Activated CD4-positive, alpha-beta T cell treated with anti-CD3 and anti-CD28 coated beads, Interleukin-10, Interleukin-2, amounts not matched to agents 100 ng/mL and 50 ng/mL, durations not matched to agents 16 hours and 8 hours (primary cell): ENCODE data around the gene ENHO.

Experiments
- DNase-seq: peaks from one replicate; pipeline ENCODE4 v3.0.0-alpha.2; 2020

The ENHO gene

DNA sequence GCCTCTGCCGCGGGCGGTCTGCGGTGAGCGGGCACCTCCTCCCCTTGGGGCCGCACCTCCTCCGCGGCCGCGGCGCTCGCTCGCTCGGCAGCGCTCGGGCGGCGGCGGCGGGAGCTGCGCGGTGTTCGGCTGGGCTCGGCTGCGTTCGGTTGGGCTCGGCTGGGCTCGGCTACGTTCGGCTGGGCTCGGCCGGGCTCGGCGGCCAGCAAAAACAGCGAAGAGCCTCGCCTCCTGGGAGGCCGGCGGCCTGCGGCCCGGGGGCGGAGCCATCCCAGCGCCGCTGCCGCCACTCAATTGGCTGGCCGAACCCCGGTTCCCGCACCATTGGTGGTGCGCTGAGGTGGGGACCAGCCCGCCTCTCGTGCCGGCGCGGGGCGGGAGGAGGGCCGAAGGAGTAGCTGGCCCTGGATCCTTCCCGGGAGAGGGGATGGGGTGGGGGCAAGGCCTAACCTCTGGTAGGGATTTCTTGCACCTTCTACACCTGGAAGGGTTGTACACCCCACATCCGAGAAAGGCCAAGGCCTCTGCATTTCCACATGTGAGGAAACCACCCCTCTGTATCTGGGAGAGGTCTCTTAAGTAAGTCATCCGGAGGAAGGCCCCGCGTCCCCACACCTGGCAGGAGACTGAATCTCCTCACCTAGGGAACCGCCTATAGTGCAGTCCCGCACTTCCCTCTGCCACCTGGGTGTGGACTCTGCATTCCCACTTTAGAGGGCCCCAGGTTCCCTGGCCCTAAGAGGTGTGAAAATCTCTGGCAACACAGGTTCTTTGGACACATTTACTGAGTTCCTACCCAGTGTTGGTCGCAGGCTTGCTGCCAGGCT lies at the start of gene ENHO:
Gene ENHO (minus strand): TSS at position 20 of the 827 bp plus-strand sequence. CDS start 1,295 bp downstream, outside the sequence.
- peak; percentile 92 for DNase-seq

DNA sequence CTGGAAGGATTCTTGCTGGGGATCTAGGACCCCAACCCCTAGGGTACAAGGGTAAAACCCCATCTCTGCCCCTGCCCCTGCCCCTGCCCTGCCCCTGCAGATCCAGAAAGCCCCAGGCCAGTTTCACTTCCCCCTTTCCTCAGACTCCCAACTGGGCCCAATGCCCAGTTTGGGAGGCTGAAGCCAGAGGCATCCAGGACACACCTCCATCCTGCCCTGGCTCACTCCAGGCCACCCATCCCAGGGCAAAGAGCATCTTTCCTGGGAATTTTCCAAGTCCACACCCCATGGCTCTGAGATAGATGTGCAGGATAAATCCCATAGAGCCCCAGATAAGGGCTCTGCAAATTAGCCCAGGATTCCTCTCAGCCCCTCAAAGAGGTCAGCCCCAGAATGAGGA lies 49.3 kb upstream of the ENHO start:
- DNase-seq, result no peak

DNA sequence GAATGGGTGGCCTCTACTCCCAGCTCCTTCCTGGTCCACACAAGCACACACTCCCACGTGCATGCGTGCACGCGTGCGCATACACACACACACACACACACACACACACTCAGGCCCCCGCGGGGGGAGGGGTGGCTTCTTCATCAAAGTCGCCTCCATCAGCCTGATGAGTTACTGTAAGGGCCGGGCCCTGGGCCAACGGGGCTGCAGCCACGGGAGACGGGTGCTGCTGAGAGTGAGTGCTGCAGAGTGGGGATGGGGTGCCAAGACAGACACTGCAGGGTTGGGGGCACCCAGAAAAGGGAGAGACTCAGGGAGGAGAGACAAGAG lies 48.7 kb upstream of the ENHO start:
- no peak for DNase-seq

DNA sequence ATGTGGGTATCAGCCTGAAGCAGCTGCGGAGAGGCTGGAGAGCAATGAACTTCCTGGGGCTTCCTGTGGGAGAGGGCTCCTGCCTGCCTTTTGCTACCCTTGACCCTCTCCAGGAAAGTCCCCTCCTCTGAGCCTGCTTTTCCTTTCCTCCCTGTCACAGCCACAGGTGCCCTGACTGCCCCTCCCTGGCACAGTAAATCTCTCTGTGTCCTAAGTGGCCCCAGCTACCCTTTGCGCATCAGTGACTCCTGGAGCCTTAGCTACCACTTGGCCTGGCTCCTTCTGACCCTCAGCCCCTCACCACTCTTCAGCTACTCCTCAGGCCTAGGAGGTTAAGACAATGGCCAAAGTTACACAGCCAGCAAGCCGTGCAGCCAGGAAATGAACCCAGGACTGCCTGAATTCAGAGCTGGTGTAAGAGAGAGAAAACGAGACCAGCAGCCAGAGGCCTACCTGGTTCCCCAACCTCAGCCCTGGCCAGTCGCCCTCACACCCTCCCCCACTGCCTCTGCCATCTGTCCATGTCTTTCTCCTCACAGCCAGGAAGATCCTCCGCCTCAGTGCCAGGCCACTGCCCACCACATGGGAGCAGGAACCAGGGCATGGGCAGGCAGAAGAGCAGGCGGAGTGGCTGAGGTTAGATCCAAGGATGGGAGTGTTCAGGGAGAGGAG lies 48.2 kb upstream of the ENHO start:
- DNase-seq, result no peak

DNA sequence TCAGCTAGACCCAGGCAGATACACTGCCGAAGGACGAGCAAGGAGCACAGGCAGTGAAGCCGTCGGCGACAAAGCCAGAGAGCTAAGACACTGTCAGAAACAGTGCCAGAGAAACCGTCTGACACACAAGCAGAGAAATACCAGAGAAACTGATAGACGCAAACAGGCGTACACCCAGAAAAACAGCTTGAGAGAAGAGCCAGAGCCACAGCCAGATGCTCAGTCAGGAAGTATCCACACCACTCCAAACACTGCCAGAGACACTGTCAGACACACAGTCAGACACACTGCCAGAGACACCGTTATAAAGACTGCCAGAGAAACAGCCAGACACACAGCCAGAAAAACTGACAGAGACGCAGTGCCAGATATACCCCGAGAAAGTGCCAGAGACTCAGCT lies 47.6 kb upstream of the ENHO start:
- DNase-seq, result no peak

DNA sequence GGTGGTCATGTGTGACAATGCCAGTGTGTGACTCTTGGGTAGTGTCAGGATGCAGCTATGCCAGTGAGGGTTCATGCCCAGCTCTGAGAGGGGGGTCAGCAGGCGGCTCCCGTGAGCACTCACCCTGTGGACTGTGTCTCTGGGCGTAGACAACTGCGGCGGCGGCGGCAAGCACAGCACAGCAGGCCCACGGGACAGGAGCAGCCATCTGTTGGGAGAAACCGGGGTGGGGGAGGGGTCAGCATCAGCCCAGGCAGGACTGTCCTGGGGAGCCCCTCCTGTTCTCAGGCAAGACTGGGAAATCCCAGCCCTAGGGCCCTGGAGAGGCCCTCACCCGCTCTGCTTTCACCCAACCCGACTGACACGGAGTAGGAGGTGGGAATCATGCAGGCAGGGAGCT lies 46.0 kb upstream of the ENHO start:
- DNase-seq, result no peak

DNA sequence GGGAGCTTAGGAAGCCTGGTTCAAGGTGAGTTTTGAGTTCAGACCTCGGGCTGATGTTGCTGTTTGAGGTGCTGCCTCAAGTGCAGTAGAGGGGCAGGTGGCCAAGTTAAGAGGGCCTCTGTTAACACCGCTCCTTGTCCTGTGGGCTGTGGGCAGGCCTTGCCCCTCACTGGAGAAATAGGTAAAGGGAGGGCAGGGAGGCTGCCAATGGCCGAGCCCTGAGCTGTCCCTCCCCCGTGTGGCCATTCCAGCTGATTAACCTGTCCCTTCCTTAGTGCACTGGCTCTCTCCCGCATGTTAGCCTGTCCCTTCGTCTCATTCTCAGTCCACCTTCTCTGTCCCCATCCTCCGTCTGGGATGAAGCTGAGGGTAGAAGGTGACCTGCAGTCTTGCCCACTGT lies 45.3 kb upstream of the ENHO start:
- DNase-seq, result no peak

DNA sequence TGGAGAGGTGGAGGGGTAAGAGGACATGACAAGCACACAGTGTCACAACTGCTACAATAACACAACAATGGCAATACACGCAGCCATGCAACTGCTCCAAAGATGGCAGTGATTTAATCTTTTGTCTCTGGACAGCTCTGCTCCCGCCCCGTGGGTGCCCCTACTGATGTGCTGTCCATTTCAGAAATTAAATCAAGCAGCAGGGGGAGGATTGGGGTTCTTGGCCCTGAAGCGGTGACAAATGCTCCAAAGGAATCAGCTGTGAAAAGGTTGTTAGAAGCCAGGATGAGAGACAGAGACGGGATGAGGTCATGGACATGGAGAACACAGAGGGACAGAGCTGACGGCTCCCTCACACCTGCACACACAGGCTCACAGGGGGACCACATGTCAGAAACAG lies 44.2 kb upstream of the ENHO start:
- no peak for DNase-seq

DNA sequence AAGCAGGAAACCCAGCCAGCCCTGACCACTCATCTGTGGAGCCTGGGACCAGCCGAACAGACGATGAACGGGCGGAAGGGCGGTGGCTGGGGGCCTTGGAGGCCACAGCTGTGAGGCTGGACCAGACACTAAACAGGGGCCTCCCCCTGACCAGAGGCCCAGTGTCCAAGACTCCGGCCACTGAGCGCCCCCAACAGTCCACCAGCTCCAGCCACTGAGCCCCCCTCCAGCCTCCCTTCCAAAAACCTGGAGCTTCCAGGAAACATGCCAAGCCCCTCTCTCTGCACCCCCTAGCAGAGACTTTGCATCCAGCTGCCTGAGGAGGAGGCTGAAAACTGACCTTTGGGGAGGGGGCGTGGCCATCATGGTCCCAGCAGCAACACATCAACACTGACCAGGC lies 43.5 kb upstream of the ENHO start:
- DNase-seq, result no peak

DNA sequence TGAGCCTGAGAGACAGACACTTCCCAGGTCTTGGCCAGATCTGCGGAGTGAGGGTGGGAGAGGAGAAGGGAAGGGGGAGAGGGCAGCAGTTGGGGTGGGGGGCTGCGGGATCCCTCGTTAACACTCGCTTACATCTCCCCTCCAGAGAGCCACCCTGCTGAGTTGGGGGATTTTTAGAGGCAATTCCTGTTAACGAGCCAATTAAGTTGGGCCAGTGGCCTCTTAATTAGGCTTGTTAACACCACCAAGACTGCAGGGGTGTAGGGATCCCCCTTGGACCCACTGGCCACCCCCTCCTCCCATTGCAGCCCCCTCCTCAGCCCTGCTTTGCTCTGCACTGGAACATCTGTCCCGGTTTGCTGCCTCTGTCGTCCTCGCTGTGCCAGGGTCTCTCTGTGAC lies 43.1 kb upstream of the ENHO start:
- DNase-seq, result no peak

DNA sequence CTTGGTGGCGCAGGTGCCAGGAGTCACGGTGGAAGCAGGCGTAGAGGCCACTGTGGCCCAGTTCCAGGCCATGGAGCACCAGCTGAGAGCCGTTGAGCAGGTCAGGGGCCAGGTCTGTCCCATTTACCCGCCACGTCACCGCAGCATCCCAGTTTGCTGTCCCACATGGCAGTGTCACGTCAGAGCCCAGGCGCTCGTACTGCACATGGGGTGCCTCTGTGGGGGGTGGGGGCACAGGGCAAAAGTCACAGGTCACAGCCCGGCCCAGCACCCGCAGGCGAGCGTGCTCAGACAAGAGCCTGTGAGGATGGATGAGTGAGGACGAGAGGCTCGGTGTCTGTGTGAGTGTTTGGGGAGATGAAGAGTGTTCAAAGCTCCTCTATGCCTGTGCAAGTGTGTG lies 41.8 kb upstream of the ENHO start:
- no peak for DNase-seq

DNA sequence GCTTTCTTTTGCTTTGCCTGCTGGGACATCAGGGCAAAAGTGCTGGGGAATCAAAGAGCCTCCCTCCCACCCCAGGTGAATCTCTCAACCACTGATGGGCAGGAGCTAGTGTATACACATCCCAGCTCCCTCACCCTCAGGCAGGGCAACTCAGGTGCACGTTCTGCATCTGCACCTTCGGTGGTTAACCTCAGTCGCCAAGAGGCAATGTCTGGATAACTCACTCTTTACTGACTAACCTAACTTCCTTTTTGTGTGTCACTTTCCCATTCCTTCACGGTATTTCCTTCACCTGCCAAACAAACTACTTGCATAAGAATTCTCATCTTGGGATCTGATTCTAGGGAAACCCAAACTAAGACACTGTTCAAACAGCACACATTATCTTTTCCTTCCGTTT lies 40.5 kb upstream of the ENHO start:
- no peak for DNase-seq

DNA sequence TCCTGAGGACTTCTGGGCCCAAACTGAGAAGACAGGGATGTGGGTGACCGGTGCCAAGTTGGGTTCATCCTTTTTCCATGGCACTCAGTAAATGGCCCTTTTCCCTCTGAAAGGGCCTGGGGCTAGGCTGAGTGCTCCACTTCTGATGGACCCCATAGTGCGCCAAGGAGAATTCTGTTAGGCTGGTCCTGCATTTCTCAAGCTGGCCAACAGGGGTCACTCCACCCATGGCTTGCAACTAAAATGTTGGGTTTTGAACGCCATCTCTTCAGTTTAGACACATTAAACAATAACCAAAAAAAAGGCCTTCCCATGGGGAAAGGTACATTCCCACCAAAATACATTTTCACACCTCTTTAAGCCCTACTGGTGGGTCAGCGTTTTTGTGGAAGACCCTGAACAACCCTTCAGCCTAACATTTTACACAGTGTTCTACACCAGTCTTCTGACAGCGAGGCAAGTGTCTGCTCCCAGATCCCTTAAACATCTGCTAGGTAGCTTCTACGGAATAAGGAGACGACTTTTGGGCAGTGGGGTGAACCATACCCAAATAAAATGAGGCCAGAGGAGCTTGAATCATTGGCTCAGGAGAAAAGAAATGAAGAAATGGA lies 39.5 kb upstream of the ENHO start:
- peak; percentile 28 for DNase-seq

DNA sequence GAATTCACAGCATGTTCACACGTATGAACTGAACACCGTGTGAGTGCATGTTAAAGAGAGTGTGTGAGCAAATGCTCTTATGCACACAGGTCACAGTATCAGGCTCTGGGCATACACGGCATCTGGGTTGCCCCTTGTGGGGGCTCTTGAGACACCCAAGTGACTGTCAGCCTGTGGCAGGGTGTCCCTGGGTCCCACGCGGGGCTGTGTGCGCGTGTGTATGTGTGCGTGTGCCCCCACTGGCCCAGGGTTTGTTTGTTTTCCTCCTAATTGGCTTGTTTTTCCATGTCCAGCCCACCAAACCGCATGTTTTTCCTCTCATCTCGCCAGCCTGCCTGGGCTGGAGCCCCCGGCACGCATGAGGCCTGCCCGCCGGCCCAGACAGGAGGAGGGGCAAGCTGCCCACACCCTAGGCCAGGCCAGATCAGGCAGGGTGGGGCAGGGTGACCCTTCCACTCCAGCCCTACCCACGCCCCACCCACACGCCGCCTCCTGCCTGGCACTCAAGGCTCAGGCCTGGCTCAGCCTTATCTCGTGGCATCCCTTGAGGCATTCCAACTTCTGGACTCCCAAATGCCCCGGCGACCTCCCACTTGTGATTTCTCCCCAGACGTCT lies 37.9 kb upstream of the ENHO start:
- no peak for DNase-seq

DNA sequence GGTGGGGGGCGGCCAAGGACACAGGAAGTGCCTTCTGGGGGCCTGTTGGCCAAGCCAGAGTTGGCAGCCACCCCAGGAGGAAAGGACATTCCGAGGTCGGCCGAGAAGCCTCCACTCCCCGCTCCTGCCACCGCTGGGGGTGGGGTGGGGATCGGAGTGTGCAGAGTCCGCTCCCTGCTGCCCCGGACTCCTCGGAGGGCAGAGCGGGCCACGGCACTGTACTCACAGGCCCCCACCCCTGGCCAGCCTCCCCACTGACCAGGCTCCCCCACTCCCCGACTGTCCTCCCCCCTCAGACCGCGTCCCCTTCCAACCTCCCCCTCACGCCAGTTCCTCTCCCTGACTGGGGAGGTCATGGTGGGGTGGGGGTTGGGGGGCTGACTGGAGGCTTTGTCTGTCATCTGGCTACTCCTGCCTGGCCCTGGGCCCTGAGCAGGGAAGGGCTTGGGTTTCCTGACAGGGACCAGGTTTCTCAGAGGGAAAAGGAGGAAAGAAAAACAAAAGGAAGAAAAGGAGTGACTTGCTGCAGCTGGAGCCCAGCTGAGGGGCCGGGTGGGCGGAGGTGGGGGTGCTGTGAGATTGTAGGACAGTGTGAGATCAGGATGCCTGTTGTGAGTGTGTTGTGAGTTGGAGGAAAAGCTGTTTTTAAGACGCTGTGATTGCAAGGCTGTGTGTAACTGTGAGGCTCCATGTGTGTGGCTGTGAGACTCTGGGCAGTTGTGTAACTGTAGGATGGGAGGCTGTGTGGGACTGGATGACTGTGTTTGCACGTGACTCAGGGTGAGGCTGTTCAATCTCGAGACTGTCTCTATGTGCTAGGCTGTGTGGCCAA lies 37.0 kb upstream of the ENHO start:
- DNase-seq, result no peak

DNA sequence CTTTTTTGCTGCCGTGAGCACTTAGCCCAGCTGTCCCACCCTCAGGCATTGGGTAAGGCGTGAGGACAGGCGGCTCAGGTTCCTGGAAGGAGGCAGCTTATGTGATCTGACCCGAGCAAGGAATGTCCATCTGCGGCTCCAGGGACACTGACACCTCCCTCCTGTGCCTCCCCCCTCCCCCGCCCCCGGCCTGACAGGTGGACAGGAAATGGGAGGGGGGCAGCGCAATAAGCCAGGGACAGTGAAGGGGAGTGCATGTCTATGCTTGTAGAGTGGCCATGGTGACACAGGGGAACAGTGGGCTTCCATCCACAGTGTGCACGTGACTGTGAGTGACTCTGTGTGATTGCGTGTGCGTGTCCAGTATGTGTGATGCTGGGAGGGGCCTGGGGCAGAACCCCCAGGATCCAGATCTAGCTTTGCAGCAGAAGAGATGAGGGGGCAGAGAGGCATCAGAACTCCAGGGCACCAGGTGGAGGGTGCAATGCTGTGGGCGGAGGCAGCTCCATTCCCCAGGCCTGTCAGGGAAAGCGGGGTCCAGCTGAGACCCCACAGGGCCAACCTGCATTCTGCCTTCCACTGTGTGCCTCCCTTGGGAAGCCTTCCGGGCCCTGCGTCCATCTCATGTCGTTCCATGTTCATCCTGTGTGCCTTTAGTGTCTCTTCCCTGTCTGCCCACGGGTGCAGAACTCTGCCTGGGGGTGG lies 36.3 kb upstream of the ENHO start:
- no peak for DNase-seq

DNA sequence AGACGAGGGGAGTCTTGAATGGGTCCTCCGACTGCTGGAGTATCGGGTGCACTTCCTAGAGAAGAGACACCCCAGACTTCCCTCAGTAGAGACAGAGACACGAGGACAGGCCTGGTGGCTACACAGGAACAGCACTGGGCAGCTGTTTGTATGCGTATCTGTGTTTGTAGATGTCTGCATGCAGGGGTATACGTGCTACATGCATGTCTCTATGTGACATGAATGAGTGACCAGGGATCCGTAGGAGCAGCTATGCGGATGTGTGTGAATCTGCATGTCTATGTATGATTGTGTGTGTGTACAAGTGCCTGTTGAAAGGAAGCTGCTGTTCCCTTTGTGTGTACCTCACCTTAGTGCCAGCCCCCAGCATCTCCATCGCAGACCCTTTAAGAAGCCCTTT lies 35.6 kb upstream of the ENHO start:
- no peak for DNase-seq

DNA sequence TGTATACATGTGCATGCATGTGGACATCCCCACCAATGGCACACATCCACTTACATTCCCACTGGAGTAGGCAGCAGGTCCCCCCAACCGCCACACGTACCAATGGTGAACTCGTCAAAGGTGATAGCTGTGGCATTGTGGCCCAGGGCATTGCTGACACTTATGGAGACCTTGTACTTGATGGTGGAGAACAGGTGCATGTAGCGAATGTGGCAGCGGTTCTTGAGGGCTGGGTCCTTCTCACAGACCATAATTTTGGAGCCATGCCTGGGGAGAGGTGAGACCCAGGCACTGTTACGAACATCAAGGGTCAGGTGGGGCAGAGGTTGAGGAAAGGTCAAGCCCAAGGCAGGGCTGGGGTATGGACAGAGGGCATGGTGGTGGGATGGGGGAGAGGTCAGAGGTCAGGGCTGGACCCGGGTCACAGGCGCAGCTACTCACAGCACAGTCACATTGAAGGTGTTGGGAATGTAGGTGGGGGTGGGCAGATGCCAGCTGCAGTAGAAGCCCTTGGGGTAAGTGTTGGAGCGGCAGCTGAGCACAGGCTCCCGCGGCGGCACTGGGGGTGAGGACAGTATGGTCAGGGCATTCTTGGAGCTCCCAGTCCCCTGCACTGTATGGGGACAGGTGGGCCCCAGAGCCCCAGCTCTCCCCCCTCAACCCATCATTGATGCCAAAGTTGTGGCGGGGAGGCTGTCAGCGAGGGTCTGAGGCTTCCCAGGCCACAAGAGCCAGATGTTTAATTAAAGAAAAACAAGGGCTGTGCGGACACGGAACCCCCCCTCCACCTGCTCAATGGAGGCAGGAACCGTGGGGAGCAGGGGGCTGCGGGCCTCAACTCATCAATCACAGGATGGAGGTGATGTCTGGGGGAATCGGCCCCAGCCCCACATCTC lies 34.9 kb upstream of the ENHO start:
- DNase-seq, result no peak

DNA sequence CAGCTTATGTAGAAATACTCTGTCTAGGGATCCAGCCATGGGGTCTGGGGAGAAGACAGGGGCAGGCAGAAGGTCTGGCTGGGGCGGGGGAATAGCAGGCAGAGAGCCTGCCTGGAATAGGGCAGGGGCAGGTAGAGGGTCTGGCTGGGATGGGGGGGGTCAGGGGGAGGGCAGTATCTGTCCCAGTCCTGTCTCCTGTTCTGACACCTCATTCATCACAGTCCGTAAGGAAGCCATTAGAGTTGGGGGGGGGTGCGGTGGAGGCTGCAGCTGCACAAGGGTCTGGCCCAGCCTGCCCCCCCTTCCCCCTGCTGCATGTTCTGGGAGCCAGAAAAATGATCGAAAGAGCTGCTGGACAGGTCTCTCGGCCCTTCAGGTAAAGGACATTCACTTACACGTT lies 34.2 kb upstream of the ENHO start:
- DNase-seq, result no peak

DNA sequence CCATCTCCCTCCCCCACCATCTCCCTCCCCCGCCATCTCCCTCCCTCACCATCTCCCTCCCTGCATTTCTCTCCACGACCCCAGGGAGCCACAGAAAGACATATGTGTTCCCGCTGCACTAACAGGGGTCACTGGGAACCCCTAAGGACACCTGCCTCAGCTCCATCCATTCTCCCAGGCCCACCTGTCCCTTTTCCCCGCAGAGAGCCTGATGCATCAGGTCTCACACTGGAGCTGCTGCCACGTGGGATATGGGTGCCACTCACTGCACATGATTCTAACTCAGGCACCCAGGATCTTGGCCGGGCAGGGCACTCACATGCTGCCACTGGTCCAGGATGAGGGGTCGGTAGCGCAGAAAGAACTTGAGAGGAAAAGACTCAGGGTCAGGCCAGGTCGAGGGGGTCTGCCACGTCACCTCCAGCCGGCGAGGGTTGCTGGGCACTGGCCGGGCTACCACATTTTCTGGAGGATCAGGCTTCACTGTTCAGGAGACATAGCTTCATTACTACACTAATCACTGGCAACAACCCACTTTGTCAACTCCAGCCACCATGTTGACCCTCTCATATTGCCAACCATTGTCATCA lies 33.2 kb upstream of the ENHO start:
- DNase-seq, result no peak

DNA sequence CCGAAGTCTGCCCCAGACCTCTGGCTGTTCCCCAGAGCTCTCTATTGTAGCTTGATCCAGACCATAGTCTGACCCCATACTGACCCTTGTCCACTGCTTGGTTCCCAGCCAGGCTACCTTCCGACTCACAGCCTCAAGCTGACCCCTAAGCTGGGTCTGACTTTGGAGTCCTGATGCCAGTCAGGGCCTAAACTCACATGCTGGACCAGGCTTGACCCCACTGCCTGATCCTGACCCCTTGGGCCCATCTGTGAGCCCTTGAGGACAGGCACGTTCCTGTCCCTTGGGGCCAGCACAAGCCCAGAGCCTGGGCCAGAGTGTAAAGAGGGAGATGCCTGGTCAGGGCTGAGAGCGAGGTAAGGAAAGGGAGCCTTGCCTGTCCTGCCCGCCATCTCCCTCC lies 32.7 kb upstream of the ENHO start:
- DNase-seq, result no peak
